GM18511 (cell line): ENCODE results near the gene FUNDC2.

ENCODE experiments used
- ATAC-seq: cut with Tn5 transposase; IDR thresholded peaks from one replicate; pipeline ENCODE4 v1.9.1; 2021; ENCODE audit warnings: mild to moderate bottlenecking, moderate library complexity; ENCODE audit not compliant: unreplicated experiment

Gene FUNDC2

DNA sequence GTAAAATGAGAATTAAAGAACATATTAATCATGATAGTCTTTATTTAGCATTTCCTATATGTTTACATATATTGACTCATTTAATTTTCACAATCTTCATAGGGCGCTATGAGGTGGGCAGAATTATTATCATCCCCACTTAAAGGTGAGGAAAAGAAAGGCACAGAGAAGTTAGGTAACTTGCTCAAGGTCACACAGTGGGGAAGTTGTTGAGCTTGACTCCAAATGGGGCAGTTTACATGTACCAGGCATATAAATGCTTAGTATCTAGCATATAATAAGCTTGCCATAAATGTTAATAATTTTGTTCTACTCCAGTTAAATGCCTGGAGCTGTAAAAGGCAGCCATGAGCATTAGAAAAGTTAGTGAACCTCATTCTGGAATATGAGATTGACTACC, 42.8 kb downstream of the FUNDC2 start:
- ATAC-seq, result no peak

DNA sequence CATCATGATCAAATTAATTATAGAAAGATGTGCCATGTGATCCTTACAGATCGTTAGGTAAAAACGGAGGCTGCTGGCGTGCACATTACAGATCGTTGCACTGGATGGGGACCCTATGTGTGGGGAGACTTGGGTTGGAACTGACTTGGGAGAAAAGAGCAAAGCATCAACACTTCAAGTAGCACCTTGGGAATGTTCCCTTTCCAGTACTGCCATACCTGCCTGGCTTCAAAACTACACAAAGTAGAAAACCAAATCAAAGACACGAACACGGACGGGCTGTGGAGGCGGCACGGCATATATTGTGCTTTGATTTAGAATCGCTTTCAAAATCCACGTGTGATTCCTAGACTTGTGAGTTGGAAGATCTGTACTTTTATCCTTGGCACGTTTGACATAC, 43.4 kb downstream of the FUNDC2 start:
- no peak for ATAC-seq

DNA sequence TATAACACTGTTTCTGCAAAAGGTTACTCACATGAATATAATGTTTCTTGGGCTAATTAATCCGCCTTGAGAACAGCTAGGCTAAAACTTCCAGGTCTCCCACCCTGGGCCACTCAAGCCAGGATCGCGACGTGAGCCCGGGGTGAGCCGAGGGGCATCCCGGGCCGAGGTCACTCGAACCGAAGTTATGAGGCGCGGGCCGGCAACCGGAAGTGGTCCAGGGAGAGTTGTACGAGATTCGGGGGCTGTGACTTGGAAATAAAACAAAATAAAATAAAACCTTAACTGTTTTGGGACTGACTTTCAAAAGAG, 44.0 kb downstream of the FUNDC2 start:
- ATAC-seq, result peak; percentile 24

DNA sequence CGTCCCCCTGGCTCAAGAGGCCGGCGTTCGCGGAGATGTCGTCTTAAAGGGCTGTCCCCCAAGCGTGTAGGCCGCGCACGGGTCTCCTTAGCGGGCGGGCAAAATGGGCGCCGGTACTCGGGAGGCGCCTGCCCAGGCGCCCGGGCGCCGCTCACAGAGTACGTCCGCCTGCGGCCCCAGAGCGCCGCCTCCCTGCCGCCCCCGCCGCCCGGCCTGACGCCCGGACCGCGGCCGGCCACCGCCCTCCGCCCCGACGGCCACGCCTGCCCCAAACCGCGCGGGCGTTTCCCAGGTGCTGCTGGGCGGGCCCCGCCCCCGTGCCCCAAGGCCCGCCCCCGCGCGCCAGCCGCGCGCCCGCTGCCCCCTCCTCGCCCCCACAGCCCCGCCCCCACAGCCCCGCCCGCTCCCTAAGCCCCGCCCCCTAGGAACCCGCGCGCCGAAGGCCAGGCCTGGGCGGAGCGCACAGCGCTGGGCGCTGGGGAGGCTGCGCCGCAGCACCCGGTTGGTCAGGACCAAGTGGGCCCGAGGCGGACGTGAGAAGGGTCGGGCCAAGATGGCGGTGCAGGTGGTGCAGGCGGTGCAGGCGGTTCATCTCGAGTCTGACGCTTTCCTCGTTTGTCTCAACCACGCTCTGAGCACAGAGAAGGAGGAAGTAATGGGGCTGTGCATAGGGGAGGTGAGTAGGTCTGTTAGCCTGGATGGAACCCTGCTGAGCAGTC, 44.5 kb downstream of the FUNDC2 start, which contains the start of the genes BRCC3, CMC4 and MTCP1:
Gene BRCC3, plus strand, starts transcription at position 534 of the 719 bp plus-strand sequence. Its CDS starts 20 bp downstream, at position 554.
Gene CMC4, minus strand, starts transcription at position 162 of the 719 bp plus-strand sequence. CDS start 7,113 bp downstream, outside the sequence.
Gene MTCP1, minus strand, starts transcription at position 162 of the 719 bp plus-strand sequence. CDS start 5,126 bp downstream, outside the sequence.
- peak; percentile 87 for ATAC-seq

DNA sequence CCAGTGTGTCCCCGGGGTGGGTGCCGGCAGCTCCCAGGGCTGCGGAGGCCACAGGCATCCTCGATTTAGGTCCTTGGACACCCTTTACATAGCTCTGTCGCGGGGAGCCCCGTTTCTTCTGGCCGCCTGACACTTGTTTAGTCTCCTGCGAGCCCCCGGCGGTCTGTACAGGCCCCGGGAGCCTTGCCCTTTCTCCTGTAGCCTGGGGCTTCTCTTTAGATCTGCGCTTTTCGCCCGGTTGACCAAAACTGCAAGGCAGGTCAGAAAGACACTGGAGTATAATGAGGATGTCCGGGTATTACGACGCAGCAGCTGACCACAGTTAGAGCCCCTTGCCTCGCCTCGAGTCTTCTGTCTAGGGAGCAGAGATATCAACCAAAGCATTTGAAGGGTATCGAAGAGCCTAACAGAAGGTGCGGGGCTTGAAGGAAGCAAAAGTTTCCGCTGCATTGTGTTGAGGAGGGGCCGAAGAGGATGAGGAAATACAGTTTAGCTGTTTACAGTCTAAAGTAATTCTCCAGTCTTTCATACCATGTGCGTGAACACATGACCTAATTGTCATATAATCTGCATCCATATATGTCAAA, 45.1 kb downstream of the FUNDC2 start:
- peak; percentile 20 for ATAC-seq

DNA sequence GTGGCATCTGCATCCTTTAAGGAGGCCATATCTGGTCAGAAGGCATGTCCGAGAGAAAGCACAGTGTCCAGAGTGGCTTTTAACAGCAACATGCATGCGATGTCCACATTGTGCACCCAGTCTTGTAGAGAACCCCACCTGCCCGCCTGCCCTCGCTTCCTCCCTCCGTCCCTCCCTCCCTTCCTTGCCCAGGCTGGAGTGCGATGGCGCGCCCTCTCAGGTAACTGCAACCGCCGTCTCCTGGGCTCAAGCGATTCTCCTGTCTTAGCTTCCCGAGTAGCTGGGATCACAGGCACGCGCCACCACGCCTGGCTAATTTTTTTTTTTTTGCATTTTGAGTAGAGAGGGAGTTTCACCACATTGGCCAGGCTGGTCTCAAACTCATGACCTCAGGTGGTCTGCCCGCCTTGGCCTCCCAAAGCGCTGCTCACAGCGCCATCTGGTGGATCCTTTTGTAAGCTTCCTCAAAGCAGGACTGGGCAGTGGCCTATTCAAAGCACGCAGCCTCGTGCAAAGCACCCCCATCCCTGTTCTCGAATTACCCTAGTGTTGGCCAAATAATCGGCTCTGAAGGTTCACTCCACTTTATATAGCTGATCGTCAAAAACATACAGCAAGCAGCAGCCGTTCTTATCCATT, 59.7 kb downstream of the FUNDC2 start:
- no peak for ATAC-seq

DNA sequence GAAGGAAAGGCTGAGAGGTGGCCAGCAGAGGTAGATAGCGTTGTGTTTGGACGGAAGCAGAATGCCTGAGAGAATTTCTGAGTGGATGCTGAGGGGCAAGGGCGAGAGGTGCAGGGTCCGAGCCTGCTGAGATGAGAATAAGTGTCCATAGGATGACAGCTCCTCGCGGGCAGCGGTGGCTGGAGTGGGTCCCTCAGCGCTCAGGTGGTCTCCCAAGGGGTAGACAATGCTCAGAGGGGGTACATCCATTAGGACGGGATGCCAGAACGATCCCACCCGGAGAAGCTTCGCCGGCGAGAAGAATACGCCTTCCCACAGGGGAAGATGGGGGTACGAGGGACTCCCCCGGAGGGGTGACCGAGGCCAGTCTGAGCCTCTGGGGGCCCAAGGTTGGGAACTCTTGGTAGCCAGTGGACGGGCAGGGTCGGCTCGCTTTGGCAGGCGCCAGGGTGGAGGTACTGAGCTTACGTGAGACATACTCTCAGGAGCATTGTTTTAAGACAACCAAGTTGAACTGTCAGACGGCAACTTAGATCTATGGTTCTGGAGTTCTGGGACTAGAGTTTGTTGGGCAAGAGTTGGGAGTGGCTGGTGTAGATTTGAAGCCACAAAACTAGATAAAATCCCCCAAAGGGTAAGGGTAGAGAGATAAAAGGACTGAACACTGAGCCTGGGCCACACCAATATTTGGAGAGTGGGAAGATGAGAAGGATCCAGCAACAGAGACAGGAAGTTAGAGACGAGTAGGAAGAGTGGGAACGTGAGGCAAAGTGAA, 60.5 kb downstream of the FUNDC2 start:
- ATAC-seq, result no peak

DNA sequence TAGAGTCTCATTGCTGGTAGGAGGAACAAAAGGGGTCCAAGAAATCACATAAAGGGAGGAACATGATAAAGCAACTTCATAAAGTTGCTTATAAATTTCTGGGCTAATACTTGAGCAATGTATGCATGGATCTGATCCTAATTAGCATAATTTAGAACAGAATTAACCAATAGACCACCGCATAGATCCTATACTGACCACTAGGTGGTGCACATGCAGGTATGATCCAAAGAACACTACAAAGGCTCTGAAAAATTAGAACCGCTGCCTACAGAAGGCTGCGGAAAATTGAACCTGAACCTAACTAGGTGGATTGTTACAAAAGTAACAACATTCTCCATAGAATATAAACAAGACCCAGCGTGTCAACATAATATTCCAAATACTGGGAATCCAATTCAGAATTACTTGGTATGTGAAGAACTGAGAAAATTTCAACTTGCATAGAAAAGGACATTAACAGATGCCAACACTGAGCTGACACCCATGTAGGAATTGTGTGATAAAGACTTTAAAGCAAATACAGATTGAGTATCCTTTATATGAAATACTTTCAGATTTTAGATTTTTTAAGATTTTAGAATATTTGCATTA, 67.9 kb downstream of the FUNDC2 start:
- ATAC-seq, result no peak

DNA sequence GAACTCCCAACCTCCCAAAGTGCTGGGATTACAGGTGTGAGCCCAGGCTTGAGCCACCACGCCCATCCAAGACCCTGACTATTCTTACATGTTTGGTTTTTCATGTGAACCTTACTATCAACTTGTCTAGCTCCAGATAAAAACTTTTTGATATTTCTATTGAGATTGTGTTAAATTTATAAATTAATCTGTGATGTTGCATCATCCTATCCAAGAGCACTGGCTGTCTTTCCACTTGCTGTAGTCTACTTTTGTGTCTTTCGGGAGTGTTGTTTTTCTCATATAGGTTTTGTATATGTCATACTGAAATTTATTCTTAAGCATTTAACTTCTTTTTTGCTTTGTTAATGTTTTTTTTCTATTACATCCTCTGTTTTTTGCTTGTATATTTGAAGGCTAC, 79.3 kb downstream of the FUNDC2 start:
- no peak for ATAC-seq

DNA sequence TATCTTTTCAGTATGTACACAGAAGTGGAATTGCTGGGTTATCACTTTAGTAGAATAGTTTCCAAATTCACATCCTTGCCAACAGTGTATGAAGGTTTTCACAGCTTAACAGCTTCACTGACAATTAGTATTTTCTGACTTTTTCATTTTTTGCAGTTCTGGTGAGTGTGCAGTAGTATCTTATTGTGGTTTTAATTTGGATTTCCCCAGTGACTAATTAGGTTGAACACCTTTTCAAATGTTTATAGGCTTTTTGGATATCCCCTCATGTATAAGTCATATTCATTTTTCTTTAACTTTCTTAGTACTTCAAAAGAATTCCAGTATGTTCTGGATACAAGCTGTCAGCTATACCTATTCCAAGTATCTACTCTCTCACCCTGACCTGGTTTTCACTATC, 81.8 kb downstream of the FUNDC2 start:
- ATAC-seq, result no peak
